Activated naive CD8-positive, alpha-beta T cell treated with anti-CD3 and anti-CD28 coated beads, Interleukin-2, amount 50 U/mL, for 24 hours (primary cell): ENCODE measurements around the gene MET.
A peak's percentile ranks its signal among the peaks of the same experiment; 100 is the strongest.
"Not testable (repeated sequence)": the region's sequence is repeated elsewhere in the genome, so short reads cannot be mapped to it uniquely, and the experiment has no call there.

ENCODE experiments used
- ATAC-seq: fragments of 150-1000 bp; cut with Tn5 transposase; one replicate; pipeline ENCODE4 v1.10.0; 2021
- DNase-seq: peaks from one replicate; pipeline ENCODE4 v3.0.0; 2021
- H3K27ac Mint-ChIP-seq: one replicate; pipeline ENCODE4 v1.8.0; 2021; ENCODE audit warnings: mild to moderate bottlenecking, mixed read lengths
- H3K27me3 Mint-ChIP-seq: one replicate; pipeline ENCODE4 v1.8.0; 2021; ENCODE audit warnings: mixed read lengths
- H3K36me3 Mint-ChIP-seq: one replicate; pipeline ENCODE4 v1.8.0; 2021; ENCODE audit warnings: low read depth, mixed read lengths
- H3K4me1 Mint-ChIP-seq: one replicate; pipeline ENCODE4 v1.8.0; 2021; ENCODE audit warnings: mixed read lengths
- H3K4me3 Mint-ChIP-seq: one replicate; pipeline ENCODE4 v1.8.0; 2021; ENCODE audit warnings: mild to moderate bottlenecking, moderate library complexity, mixed read lengths
- H3K9me3 Mint-ChIP-seq: one replicate; pipeline ENCODE4 v1.8.0; 2021; ENCODE audit warnings: mixed read lengths

The MET gene

DNA sequence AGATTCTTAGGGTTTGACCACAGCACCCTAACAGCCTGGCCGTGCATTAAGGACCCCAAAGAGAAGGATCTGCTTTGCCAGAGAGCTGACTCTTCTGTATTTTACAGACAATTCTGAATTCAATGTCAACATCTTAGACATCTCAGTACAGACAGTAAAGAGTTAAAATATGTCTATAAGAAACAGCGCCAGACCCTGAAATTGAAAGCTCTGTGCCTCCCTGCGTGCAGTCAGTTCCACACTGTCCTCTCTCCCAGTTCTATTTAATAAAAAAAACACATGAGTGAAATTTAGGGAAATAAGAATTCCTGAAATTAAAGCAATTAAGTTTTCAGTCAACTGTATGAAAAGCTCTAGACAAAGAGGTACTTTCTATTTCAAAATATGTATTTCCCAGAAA is 45.1 kb downstream of the MET start:
- ATAC-seq (no peak), DNase-seq (no peak)
- Mint-ChIP-seq H3K27ac (no peak overlapping the region), H3K4me1 (no peaks in the 10 kb centered on the region), H3K9me3 (no peaks in the 10 kb centered on the region), H3K4me3 (no peak overlapping the region), H3K27me3 (peaks cover 7% of the 10 kb centered on the region), H3K36me3 (no peaks in the 10 kb centered on the region)

DNA sequence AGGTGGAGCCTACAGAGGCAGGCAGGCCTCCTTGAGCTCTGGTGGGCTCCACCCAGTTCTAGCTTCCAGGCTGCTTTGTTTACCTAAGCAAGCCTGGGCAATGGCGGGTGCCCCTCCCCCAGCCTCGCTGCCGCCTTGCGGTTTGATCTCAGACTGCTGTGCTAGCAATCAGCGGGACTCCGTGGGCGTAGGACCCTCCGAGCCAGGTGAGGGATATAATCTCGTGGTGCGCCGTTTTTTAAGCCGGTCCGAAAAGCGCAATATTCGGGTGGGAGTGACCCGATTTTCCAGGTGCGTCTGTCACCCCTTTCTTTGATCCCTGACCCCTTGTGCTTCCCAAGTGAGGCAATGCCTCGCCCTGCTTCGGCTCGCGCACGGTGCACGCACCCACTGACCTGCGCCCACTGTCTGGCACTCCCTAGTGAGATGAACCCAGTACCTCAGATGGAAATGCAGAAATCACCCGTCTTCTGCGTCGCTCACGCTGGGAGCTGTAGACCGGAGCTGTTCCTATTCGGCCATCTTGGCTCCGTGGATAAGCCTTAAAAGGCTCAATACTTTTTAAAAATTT is 52.0 kb downstream of the MET start:
- DNase-seq, H3K4me1 Mint-ChIP-seq, H3K36me3 Mint-ChIP-seq, H3K9me3 Mint-ChIP-seq, H3K27me3 Mint-ChIP-seq, ATAC-seq, H3K4me3 Mint-ChIP-seq, H3K27ac Mint-ChIP-seq: not testable (repeated sequence)

DNA sequence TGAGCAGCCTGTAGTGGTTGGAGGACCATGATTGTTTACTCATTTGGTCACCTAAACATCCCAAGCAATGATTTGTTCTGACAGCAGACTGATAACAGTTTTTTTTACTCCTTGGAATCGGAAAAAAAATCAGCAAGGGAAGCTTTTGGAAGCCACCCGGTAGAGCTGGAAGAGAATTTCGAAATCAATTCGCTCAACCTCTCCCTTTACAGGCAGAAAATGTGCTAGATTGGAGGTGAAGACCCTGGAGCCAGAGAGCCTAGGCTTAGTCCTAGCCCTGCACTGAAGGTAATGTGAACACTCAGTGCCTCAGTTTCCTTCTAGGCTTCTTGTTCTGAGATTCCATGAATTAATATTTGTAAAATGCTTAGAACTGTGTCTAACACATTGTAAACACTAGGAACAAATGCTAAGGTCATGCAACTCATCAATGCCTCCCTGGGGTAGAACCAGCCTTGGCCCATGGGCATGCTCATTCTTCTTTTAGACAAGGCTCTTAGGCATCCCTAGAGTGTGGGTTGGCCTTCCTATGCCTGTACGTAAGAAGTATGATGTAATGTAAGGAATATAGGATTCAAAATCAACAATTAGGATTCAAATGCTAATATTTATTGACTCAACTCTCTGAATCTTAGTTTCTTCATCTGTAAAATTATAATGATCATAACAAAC is 52.7 kb downstream of the MET start:
- H3K27ac Mint-ChIP-seq = no peak overlapping the region
- no peak overlapping the region for H3K4me3 Mint-ChIP-seq
- no peaks in the 10 kb centered on the region for H3K9me3 Mint-ChIP-seq
- no peaks in the 10 kb centered on the region for H3K4me1 Mint-ChIP-seq
- ATAC-seq (no peak), DNase-seq (no peak)
- H3K36me3 Mint-ChIP-seq = no peaks in the 10 kb centered on the region
- H3K27me3 Mint-ChIP-seq = peaks cover 3% of the 10 kb centered on the region

DNA sequence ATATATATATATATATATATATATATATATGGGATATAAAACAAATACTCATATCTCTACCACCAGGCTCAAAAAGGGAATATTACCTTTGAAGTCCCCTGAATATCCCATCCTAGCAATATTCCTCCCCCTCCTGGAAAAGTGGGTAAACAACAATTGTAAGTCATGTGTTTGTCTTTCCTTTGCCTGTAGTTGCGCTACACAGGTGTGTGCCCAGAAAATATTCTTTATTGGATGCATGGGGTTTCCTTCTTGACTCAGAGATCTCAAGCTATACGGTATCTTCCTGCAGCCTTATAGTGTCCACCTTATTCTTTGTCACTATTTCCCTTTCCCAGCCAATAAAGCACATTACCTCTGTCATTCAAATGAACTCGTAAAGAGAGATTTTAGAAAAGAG is 54.2 kb downstream of the MET start:
- Mint-ChIP-seq H3K4me1 (no peaks in the 10 kb centered on the region), H3K9me3 (no peaks in the 10 kb centered on the region), H3K36me3 (no peaks in the 10 kb centered on the region), H3K27ac (no peak overlapping the region), H3K27me3 (peaks cover 7% of the 10 kb centered on the region), H3K4me3 (no peak overlapping the region)
- DNase-seq (no peak), ATAC-seq (no peak)

DNA sequence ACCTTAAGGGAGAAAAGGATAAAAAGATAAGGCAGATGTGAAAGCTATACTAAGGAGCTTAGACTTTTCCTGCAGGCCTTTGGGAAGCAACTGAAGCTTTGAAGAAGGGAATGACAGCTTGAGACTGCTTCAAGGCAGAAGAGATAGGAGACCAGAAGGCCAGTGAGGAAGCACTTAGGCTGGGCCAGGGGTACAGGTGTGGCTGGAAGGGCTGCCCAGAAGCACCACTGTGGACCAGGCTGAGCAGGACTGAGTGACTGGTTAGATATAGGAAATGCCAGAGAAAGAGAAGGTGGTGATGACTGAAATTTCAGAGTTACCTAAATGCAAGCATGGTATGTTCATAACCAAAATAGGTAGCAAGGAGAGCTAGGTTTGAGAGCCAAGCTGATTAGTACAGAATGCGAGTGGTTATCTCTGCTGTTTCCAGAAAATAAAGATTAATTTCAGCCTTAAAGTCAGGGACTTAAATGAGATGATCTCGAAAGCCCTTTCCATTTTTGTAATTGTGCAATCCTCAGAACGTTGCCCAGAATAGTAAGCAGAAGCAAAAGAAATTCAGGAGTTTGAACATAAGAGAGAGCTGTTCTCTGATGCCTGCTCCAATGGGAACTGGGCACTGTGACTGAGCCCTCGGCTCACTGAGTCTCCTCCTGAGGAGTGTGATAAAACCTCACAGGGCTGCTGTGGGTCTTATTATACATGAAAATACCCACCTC is 54.9 kb downstream of the MET start:
- ATAC-seq = peak; percentile 46
- Mint-ChIP-seq H3K4me3 (no peak overlapping the region), H3K4me1 (no peaks in the 10 kb centered on the region), H3K9me3 (no peaks in the 10 kb centered on the region), H3K27me3 (peaks cover 7% of the 10 kb centered on the region), H3K27ac (no peak overlapping the region), H3K36me3 (no peaks in the 10 kb centered on the region)
- DNase-seq = no peak

DNA sequence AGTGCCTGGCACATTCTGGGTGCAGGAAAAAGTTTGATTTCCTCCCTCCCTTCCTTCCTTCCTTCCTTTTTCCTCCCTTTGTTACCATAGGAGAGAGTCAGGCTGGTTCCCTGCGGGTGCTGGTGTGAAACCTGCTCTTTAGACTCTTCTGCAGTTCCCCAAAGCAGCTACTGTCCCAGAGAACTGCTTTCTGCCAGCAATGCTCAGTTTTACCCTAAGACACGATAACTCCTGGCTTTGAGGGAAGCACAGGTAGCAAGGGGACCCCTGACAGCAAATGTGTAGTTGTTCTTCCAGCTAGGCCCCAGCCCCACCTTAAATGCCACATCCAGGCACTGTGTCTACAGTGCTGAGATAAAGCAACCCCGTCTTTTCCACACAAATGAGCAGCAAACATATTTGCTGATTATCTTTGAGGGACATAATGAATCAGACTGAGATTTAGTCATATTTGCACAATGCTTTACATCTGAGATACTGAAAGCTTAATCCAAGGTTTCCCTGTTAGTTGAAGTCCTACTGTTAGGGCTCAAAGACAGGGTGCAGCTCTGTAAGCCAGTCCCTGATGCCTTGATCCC is 55.5 kb downstream of the MET start:
- no peak overlapping the region for H3K4me3 Mint-ChIP-seq
- no peaks in the 10 kb centered on the region for H3K4me1 Mint-ChIP-seq
- ATAC-seq (no peak), DNase-seq (no peak)
- peaks cover 7% of the 10 kb centered on the region for H3K27me3 Mint-ChIP-seq
- no peaks in the 10 kb centered on the region for H3K9me3 Mint-ChIP-seq
- H3K36me3 Mint-ChIP-seq = no peaks in the 10 kb centered on the region
- H3K27ac Mint-ChIP-seq = no peak overlapping the region

DNA sequence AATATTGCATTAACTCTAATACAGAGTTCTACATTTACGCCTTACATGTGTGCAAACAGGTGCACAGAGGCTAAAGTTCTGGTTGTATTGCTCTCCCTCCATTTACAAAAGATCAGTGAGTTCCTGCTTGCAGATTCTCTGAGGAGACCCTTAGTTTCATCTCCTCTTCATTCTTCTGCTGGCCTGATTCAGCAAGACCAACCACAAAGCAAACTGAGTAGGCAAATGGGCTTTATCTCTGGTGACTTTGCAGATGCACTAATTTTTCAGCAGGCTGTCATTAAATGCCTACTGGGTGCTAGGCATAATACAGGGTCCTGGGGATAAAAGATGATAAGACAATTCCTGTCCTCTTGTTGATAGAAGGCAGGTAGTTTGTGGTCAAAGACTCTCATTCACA is 56.4 kb downstream of the MET start:
- no peak overlapping the region for H3K27ac Mint-ChIP-seq
- no peaks in the 10 kb centered on the region for H3K9me3 Mint-ChIP-seq
- H3K4me1 Mint-ChIP-seq = no peaks in the 10 kb centered on the region
- H3K27me3 Mint-ChIP-seq = peaks cover 9% of the 10 kb centered on the region
- no peaks in the 10 kb centered on the region for H3K36me3 Mint-ChIP-seq
- ATAC-seq (no peak), DNase-seq (no peak)
- H3K4me3 Mint-ChIP-seq = no peak overlapping the region

DNA sequence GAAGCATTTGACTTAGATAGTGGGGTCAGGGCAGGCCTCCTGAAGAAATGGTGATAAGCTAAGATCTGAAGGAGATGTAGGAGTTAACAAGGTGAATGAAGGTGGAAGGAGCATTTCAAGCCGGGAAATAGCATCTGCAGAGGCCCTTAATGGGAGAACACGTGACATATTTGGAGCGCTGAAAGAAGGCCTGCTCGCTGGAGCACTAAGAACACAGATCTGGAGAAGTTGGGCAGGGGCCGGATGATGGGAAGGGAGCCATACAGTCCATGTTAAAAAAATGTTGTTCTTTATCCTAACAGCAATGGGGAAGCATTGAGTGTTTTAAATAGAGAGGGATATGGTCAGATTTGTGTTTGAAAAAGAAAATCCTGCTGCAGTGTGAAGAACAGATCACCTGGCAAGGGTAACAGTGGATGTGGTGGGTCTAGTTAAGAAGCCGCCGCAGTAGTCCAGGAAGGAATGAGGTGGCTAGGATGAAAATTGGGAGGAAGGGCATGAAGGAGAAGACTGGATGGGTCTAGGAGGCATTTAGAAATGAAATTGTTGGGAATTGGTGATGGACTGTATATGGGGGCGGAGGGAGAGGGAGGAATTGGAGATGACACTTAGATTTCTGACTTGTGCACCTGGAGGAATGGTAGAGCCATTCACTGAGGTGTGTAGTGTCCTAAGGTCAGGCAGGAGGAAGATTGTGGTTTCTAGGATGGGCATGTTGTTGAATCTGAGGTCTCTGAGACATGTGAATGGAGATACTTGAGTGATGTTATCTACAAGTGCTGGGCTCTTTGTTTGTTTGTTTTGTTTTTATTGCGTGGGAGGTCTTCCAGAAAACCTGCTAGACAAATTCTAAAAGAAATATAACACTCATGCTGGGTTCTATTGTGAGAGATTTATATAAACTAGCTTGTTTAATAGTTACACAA is 58.4 kb downstream of the MET start:
- Mint-ChIP-seq H3K9me3 (no peaks in the 10 kb centered on the region), H3K27me3 (peaks cover 9% of the 10 kb centered on the region), H3K4me3 (no peak overlapping the region), H3K36me3 (no peaks in the 10 kb centered on the region), H3K27ac (no peak overlapping the region), H3K4me1 (no peaks in the 10 kb centered on the region)
- DNase-seq = no peak
- no peak for ATAC-seq

DNA sequence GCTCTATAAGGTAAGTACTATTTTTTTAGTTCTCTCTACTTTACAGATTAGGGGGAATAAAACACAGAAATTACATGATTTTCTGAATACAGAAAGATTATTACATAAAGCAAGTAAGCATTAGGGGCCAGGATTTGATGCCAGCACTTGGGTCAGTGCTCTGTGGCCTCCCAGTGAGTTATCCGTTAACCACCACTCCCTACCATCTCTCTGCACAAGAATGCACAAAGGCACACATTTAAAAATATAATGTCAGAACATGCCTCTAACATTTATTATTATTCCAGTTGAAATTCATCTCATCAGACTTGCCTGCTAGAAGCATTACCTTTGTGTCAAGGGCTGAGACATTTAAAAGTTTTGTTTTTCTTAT is 59.0 kb downstream of the MET start:
- peaks cover 9% of the 10 kb centered on the region for H3K27me3 Mint-ChIP-seq
- H3K4me3 Mint-ChIP-seq = no peak overlapping the region
- H3K4me1 Mint-ChIP-seq = no peaks in the 10 kb centered on the region
- DNase-seq (no peak), ATAC-seq (no peak)
- no peaks in the 10 kb centered on the region for H3K9me3 Mint-ChIP-seq
- no peaks in the 10 kb centered on the region for H3K36me3 Mint-ChIP-seq
- H3K27ac Mint-ChIP-seq = no peak overlapping the region

DNA sequence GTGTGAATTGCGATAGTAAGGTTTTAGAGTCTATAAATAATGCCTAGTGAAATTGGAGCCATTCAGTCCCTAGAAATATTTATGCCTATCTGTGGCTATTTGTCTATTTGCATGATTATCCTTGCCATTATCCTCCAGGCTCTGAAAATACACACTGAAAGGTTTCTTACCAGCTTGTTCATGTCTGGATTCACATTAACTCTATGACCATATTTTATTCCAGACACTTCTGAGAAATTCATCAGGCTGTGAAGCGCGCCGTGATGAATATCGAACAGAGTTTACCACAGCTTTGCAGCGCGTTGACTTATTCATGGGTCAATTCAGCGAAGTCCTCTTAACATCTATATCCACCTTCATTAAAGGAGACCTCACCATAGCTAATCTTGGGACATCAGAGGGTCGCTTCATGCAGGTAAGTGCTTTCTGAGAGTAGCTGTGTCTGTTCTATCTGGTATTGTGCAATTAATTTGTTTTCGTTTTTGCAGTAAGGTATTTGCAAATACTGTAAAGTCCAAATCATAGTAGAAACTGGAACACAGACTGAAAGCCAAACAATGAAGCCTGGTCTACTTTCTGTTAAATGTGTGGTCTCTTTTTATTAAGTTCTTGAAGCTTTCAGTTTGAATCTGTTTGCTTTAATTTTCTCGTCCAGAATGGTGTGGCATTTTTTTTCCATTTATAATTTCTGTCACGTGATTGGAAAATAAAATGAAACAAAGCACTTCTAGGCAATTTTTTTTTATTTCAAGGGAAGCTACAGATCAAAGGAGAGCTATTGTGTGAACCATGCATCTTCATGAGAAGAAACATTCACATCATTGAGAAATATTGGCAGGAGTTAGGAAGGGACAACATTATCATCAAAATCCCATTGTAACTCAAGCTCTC is 59.7 kb downstream of the MET start:
- Mint-ChIP-seq H3K9me3 (no peaks in the 10 kb centered on the region), H3K27me3 (peaks cover 7% of the 10 kb centered on the region), H3K4me3 (no peak overlapping the region), H3K27ac (no peak overlapping the region), H3K36me3 (no peaks in the 10 kb centered on the region), H3K4me1 (no peaks in the 10 kb centered on the region)
- ATAC-seq = no peak
- DNase-seq = no peak

DNA sequence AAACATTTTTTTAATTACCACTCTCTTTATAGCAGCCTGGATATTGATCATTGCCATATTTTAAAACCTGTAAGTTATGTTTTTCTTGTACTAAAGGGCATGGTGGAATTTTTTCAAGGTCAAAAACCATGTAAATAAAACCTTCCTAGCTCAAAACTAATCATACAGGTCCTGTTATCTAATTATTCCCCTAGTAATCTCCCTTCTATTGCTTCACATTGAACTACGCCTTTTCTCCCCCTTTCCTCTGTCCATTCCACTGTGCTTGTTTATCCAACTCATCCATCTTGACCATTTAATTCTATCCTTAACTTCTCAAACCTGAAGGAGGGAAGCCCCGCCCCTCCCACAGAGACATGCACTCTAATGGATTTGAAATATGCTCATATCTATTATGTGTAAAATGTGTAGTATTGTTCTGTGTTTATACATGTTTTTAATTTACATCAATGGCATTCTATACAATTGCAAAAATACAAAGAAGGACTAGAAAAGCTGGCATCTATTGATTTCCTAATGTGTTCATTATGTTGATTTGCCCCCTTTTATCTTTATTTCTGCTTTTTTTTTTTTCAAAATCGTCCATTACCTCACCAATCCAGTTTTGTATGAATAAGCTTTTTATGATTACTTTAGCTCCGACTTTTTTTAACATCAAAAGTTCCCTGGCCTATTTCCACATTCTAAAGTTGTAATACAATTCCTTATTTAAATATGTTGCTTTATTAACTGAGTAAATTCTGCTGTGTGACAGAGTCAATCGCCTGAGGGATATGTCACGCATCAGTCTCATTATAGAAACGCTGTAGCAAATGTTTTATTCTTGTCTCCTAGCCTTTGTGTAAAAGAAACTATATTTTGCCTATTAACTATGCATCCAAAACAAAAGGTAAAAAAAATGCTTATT is 61.0 kb downstream of the MET start:
- no peak overlapping the region for H3K4me3 Mint-ChIP-seq
- DNase-seq = no peak
- H3K36me3 Mint-ChIP-seq = no peaks in the 10 kb centered on the region
- peaks cover 14% of the 10 kb centered on the region for H3K27me3 Mint-ChIP-seq
- H3K27ac Mint-ChIP-seq = no peak overlapping the region
- no peaks in the 10 kb centered on the region for H3K9me3 Mint-ChIP-seq
- H3K4me1 Mint-ChIP-seq = no peaks in the 10 kb centered on the region
- no peak for ATAC-seq

DNA sequence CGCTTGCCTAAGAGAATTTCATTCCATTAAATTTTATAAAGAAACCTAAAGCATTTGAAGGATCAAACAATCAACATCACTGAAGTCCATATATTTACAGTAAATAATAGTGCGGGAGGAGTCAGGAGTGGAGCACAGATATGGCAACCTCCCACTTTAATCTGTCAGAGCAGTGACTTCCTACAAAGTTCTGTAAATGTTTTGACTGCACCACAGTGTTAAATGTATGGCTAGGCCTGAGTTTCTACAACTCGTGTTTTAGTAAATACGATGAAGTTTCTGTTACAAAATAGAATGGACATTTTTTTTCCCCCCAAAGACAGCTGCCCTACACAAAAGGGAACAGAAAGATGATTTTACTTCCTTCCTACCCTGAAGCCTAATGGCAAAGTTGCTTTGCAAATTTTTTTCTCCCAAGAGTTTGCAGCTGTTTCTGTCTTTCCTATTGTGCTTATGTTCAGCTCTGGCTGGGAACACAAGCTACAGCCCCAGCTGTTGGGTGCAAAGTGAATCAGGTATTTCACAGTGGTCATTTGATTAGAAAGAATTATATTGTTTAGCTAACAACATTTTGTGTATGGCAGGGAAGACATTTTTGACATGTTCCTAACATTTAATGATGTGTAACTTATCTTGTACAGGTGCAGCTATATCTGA is 62.1 kb downstream of the MET start:
- H3K27me3 Mint-ChIP-seq = peaks cover 14% of the 10 kb centered on the region
- no peaks in the 10 kb centered on the region for H3K36me3 Mint-ChIP-seq
- no peak overlapping the region for H3K4me3 Mint-ChIP-seq
- no peak overlapping the region for H3K27ac Mint-ChIP-seq
- no peaks in the 10 kb centered on the region for H3K9me3 Mint-ChIP-seq
- H3K4me1 Mint-ChIP-seq = no peaks in the 10 kb centered on the region
- no peak for DNase-seq
- no peak for ATAC-seq
